CD4-positive, CD25-positive, alpha-beta regulatory T cell (primary cell): ENCODE measurements around the gene RPL36A. TPM values are rescaled to one million over a fixed set of nuclear protein-coding genes. Genes with fewer than 3 reads are reported as not detected.

Experiments used
- ATAC-seq, 2 donors: fragments of 150-1000 bp; cut with Tn5 transposase; one replicate each; pipeline ENCODE4 v1.10.0; 2021; ENCODE audit warnings: low read depth in 2 of 2, moderate number of reproducible peaks in 2 of 2, moderate library complexity in 1 of 2
- DNase-seq, 3 donors: peaks; one replicate each; pipeline versions ENCODE4 v3.0.0 to v3.0.0-alpha.2; 2012 to 2022; ENCODE audit warnings: mixed read lengths in 1 of 3
- H3K27ac ChIP-seq: one replicate; pipeline ENCODE4 v1.7.0; 2013; ENCODE audit warnings: mild to moderate bottlenecking, low read length; ENCODE audit not compliant: insufficient read depth, poor library complexity, severe bottlenecking
- H3K27me3 ChIP-seq: one replicate; pipeline ENCODE4 v1.7.0; 2013; ENCODE audit warnings: low read length; ENCODE audit not compliant: control insufficient read depth, insufficient read depth
- H3K36me3 ChIP-seq: one replicate; pipeline ENCODE4 v1.7.0; 2013; ENCODE audit warnings: mild to moderate bottlenecking, low read length, moderate library complexity; ENCODE audit not compliant: control insufficient read depth, insufficient read depth
- H3K4me1 ChIP-seq: 2 replicates; pipeline ENCODE4 v1.7.0; 2013; ENCODE audit warnings: mild to moderate bottlenecking, low read length; ENCODE audit not compliant: insufficient read depth, control insufficient read depth, poor library complexity, severe bottlenecking
- H3K4me3 ChIP-seq: one replicate; pipeline ENCODE4 v1.7.0; 2013; ENCODE audit warnings: low read depth, mild to moderate bottlenecking, low read length, moderate library complexity
- H3K9me3 ChIP-seq, 2 experiments: 1 replicate in 1 of 2; 2 replicates in 1 of 2; pipeline ENCODE4 v1.7.0; 2013; ENCODE audit warnings: low read length in 2 of 2, mild to moderate bottlenecking in 1 of 2, moderate library complexity in 1 of 2; ENCODE audit not compliant: control insufficient read depth in 2 of 2
- H3K27ac Mint-ChIP-seq, 3 donors: one replicate each; pipeline ENCODE4 v1.8.0; 2020 to 2022; ENCODE audit warnings: mild to moderate bottlenecking in 3 of 3, mixed read lengths in 3 of 3, moderate library complexity in 2 of 3
- H3K27me3 Mint-ChIP-seq: one replicate; pipeline ENCODE4 v1.8.0; 2022; ENCODE audit warnings: mild to moderate bottlenecking, mixed read lengths
- H3K36me3 Mint-ChIP-seq: one replicate; pipeline ENCODE4 v1.8.0; 2020; ENCODE audit warnings: mixed read lengths
- H3K4me1 Mint-ChIP-seq, 4 donors: one replicate each; pipeline ENCODE4 v1.8.0; 2020 to 2022; ENCODE audit warnings: mixed read lengths in 4 of 4, mild to moderate bottlenecking in 1 of 4
- H3K4me3 Mint-ChIP-seq, 4 donors: one replicate each; pipeline ENCODE4 v1.8.0; 2020 to 2022; ENCODE audit warnings: mild to moderate bottlenecking in 4 of 4, mixed read lengths in 4 of 4, moderate library complexity in 3 of 4
- H3K9me3 Mint-ChIP-seq, 7 donors: one replicate each; pipeline ENCODE4 v1.8.0; 2020 to 2022; ENCODE audit warnings: mixed read lengths in 7 of 7, mild to moderate bottlenecking in 3 of 7, moderate library complexity in 2 of 7
- polyA plus RNA-seq, 4 donors: library from polyadenylated mRNA; unstranded; fragments of 300-500 nt; fragmentation: Illumina TruSeq; gene quantifications; one replicate each; pipeline ENCODE4 v1.2.3, GENCODE V29; 2021
- total RNA-seq: library from RNA; stranded (reverse); gene quantifications from one replicate; pipeline ENCODE4 v1.2.3, GENCODE V29; 2022

RPL36A gene
- total and polyA plus RNA-seq, 5 donors from 2014 or later: 174 to 2,189 (median 1,666) TPM

- peaks cover 10% of the 10 kb centered on the region for H3K36me3 Mint-ChIP-seq
- peaks cover 0 to 1% (median 0%) of the 10 kb centered on the region in 7 donors for H3K9me3 Mint-ChIP-seq
- Histone ChIP-seq H3K27ac (peak overlapping the region; percentile 98), H3K36me3 (peaks cover 15% of the 10 kb centered on the region), H3K4me3 (peak overlapping the region; percentile 94), H3K4me1 (peaks cover 23% of the 10 kb centered on the region), H3K9me3 (no peaks in the 10 kb centered on the region), H3K27me3 (no peaks in the 10 kb centered on the region)
- H3K4me1 Mint-ChIP-seq: peaks cover 0 to 45% (median 16%) of the 10 kb centered on the region in 4 donors
- H3K27ac Mint-ChIP-seq: peak overlapping the region; percentile 84 to 98 (median 97)
- peak overlapping the region; percentile 92 to 95 (median 92) for H3K4me3 Mint-ChIP-seq
- H3K27me3 Mint-ChIP-seq: no peaks in the 10 kb centered on the region
- DNase-seq (no peak), ATAC-seq (no peak)
These were observed 18.2 kb downstream of the RPL36A start for GRCh38 chrX:101409043-101409442.

GRCh38 chrX:101410461-101410860 is 19.6 kb downstream of the RPL36A start:
- H3K27me3 Mint-ChIP-seq: no peaks in the 10 kb centered on the region
- peak overlapping the region; percentile 98 for H3K27ac ChIP-seq
- H3K4me3 ChIP-seq: peak overlapping the region; percentile 94
- no peaks in the 10 kb centered on the region for H3K9me3 Mint-ChIP-seq
- H3K4me3 Mint-ChIP-seq: peak overlapping the region; percentile 42 to 90 (median 74)
- H3K27me3 ChIP-seq: no peaks in the 10 kb centered on the region
- H3K27ac Mint-ChIP-seq: peak overlapping the region; percentile 44 to 81 (median 79)
- no peaks in the 10 kb centered on the region for H3K9me3 ChIP-seq
- H3K4me1 Mint-ChIP-seq: peaks cover 3 to 49% (median 16%) of the 10 kb centered on the region in 4 donors
- H3K4me1 ChIP-seq: peaks cover 23% of the 10 kb centered on the region
- H3K36me3 ChIP-seq: peaks cover 15% of the 10 kb centered on the region
- peaks cover 8% of the 10 kb centered on the region for H3K36me3 Mint-ChIP-seq
- ATAC-seq (no peak), DNase-seq (no peak)

GRCh38 chrX:101411984-101412383 is 21.2 kb downstream of the RPL36A start:
- H3K4me1 Mint-ChIP-seq: peaks cover 7 to 53% (median 21%) of the 10 kb centered on the region in 4 donors
- H3K9me3 ChIP-seq: no peaks in the 10 kb centered on the region
- ATAC-seq (no peak), DNase-seq (no peak)
- H3K27me3 ChIP-seq: no peaks in the 10 kb centered on the region
- H3K27ac ChIP-seq: no peak overlapping the region
- H3K27ac Mint-ChIP-seq: peak overlapping the region in 1 of 3 donors; percentile 23
- H3K9me3 Mint-ChIP-seq: no peaks in the 10 kb centered on the region
- H3K36me3 ChIP-seq: peaks cover 15% of the 10 kb centered on the region
- peak overlapping the region in 2 of 4 donors; percentile 1 to 35 for H3K4me3 Mint-ChIP-seq
- peaks cover 19% of the 10 kb centered on the region for H3K4me1 ChIP-seq
- no peak overlapping the region for H3K4me3 ChIP-seq
- peaks cover 8% of the 10 kb centered on the region for H3K36me3 Mint-ChIP-seq
- H3K27me3 Mint-ChIP-seq: peaks cover under 1% of the 10 kb centered on the region

GRCh38 chrX:101415180-101416145 is 24.7 kb downstream of the RPL36A start:
- peaks cover 7 to 62% (median 28%) of the 10 kb centered on the region in 4 donors for H3K4me1 Mint-ChIP-seq
- H3K4me3 ChIP-seq: no peak overlapping the region
- ATAC-seq (peak; percentile 78 to 82), DNase-seq (peak; percentile 23 to 84 (median 72))
- H3K36me3 ChIP-seq: peaks cover 15% of the 10 kb centered on the region
- peaks cover 4% of the 10 kb centered on the region for H3K27me3 Mint-ChIP-seq
- no peaks in the 10 kb centered on the region for H3K9me3 ChIP-seq
- peaks cover 10% of the 10 kb centered on the region for H3K36me3 Mint-ChIP-seq
- H3K4me1 ChIP-seq: peaks cover 3% of the 10 kb centered on the region
- peak overlapping the region; percentile 71 for H3K27ac ChIP-seq
- H3K27me3 ChIP-seq: no peaks in the 10 kb centered on the region
- peak overlapping the region; percentile 11 to 87 (median 62) for H3K4me3 Mint-ChIP-seq
- H3K9me3 Mint-ChIP-seq: no peaks in the 10 kb centered on the region
- H3K27ac Mint-ChIP-seq: peak overlapping the region; percentile 77 to 87 (median 85)

GRCh38 chrX:101416691-101417090 is 25.9 kb downstream of the RPL36A start:
- no peak for ATAC-seq
- no peaks in the 10 kb centered on the region for H3K9me3 ChIP-seq
- DNase-seq: no peak
- Mint-ChIP-seq H3K36me3 (peaks cover 16% of the 10 kb centered on the region), H3K9me3 (no peaks in the 10 kb centered on the region), H3K4me3 (peak overlapping the region in 2 of 4 donors; percentile 32 to 42), H3K27me3 (peaks cover 4% of the 10 kb centered on the region), H3K27ac (peak overlapping the region in 1 of 3 donors; percentile 90), H3K4me1 (peaks cover 7 to 58% (median 25%) of the 10 kb centered on the region in 4 donors)
- peaks cover 15% of the 10 kb centered on the region for H3K36me3 ChIP-seq
- no peaks in the 10 kb centered on the region for H3K27me3 ChIP-seq
- H3K4me1 ChIP-seq: no peaks in the 10 kb centered on the region
- no peak overlapping the region for H3K4me3 ChIP-seq
- no peak overlapping the region for H3K27ac ChIP-seq

- no peaks in the 10 kb centered on the region for H3K4me1 ChIP-seq
- no peaks in the 10 kb centered on the region for H3K9me3 ChIP-seq
- ATAC-seq (no peak), DNase-seq (no peak)
- peaks cover 10% of the 10 kb centered on the region for H3K36me3 ChIP-seq
- H3K9me3 Mint-ChIP-seq: no peaks in the 10 kb centered on the region
- H3K27ac ChIP-seq: no peak overlapping the region
- peaks cover 7 to 53% (median 24%) of the 10 kb centered on the region in 4 donors for H3K4me1 Mint-ChIP-seq
- H3K36me3 Mint-ChIP-seq: peaks cover 12% of the 10 kb centered on the region
- H3K4me3 Mint-ChIP-seq: peak overlapping the region; percentile 86 to 96 (median 91)
- H3K27me3 ChIP-seq: no peaks in the 10 kb centered on the region
- H3K27ac Mint-ChIP-seq: peak overlapping the region in 2 of 3 donors; percentile 90 to 97
- H3K27me3 Mint-ChIP-seq: peaks cover 4% of the 10 kb centered on the region
- H3K4me3 ChIP-seq: no peak overlapping the region
These were observed 26.4 kb downstream of the RPL36A start for GRCh38 chrX:101417190-101417589.

DNA sequence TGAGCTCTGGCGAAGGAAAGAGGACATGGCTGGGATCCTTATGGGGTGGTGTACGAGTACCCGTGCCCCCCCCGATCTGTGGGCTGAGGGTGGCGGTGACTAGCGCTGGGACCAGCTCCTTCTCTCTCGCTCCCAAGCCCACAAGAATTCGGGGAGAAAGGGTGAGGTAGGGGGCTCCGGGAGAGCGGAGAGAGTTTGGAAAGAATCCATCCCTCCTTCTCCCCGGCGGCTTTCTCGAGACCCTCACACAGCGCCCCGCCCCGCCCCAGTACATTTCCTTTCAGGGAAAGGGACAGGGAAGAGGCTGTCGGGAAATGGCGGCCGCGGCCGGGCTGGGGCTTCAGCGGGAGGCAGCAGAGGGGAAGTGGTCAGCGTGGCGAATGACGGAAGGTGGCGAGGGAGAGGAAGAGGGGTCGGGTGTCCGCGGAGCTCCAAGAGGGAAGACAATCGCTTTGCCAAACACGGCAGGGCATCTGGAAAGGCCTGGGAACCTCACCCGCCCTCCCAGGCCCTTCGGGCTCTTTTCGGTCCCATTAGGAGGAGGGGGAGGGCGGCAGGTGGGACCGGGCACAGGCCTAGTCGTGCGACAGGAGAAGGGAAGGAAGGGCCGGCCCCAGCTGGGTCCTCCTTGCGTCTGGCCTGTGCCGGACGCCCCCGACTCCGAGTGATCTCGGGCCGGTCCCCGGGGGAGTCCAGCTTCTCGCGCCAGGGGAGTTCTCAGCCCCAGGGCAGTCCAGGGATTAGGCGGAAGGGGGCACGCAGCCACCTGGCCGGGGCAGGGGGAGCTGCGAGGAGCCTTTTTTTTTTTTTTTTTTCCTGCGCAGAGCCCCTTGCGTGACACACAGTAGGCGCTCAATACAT is 27.4 kb downstream of the RPL36A start:
- Histone ChIP-seq H3K36me3 (peaks cover 4% of the 10 kb centered on the region), H3K27ac (peak overlapping the region; percentile 68), H3K27me3 (no peaks in the 10 kb centered on the region), H3K9me3 (no peaks in the 10 kb centered on the region), H3K4me3 (peak overlapping the region; percentile 71), H3K4me1 (no peaks in the 10 kb centered on the region)
- ATAC-seq (peak in 1 of 2 donors; percentile 22), DNase-seq (peak; percentile 21 to 33 (median 23))
- H3K27me3 Mint-ChIP-seq: peaks cover 4% of the 10 kb centered on the region
- peaks cover 7 to 45% (median 19%) of the 10 kb centered on the region in 4 donors for H3K4me1 Mint-ChIP-seq
- H3K36me3 Mint-ChIP-seq: peaks cover 9% of the 10 kb centered on the region
- peak overlapping the region; percentile 90 to 99 (median 97) for H3K27ac Mint-ChIP-seq
- no peaks in the 10 kb centered on the region for H3K9me3 Mint-ChIP-seq
- H3K4me3 Mint-ChIP-seq: peak overlapping the region; percentile 86 to 96 (median 91)
